NCI-H1930 (cell line): ENCODE data around the gene HNF1B.
A peak's percentile ranks its signal among the peaks of the same experiment; 100 is the strongest.

Source experiments
- DNase-seq, 2 experiments: peaks; one replicate each; lab custom pipeline; 2025; lab: John Stamatoyannopoulos, UW

The HNF1B gene

DNA sequence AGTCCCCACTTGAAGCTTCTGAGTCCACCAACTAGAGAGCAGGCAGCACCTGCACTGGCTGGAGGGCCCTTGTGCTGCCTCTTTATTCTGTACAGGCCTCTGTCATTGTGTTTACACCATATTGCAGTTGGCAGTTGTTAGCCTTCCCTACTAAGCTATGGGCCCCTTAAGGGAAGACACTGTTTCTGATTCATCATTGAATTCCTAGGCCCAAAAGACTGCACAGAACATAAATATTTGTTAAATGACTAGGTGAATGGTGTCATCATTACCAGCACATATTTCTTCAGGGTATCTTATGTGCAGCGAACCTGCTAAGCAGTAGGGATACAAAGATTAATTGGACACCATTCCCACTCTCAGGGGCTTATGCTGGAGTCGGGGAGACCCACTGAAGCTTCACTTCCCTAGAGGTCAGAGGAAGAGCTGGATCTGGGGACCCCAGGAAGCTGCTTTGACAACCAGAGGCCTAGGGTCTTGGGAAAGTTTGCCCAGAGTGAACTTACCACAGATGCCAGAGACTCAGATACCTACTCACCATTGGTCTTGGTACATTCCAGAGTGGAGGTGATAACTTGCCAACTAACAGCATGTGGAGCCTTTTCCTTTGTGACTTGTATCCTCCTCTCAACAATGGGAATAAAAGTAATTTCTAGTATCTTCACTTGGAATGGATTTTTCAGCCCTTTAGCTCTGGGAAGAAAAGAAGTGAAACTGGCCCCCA lies 72.9 kb downstream of the HNF1B start:
- no peak for DNase-seq

DNA sequence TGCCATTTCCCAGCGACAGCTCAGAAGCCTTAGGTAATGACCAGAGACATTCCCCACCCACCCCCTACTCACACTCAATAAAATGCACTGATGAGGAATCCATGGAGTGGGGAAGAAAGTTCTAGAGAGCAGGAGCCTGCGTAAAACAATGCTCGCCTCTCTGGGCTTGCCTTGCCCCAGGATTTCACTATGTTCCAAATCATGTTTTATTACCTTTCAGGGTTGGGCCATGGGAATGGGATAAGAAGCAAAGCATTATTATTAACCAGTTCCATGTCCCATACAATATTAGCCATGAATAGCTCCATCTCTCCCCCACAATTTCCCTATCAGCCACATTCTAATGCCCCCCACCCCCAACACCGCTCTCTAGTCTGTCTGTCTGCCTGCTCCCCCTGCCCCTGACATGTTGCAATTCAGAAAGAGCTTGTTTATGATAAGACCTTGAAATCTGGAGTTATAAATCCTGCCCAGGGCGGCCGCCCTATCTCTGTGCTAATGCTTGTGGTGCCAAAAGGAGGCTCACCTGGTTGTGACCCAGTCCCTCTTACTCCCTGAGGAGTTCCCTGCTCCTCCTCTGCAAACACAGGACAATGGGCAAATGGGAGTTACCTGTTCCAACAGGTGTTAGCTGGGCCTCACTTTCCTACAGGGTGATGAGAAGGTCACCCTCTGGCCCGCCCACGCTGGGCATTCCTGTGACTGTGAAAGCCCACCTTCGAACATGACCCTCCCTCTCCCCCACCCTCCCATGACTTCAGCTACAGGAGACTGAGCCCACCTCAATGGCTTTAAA lies 73.6 kb downstream of the HNF1B start:
- DNase-seq = no peak

DNA sequence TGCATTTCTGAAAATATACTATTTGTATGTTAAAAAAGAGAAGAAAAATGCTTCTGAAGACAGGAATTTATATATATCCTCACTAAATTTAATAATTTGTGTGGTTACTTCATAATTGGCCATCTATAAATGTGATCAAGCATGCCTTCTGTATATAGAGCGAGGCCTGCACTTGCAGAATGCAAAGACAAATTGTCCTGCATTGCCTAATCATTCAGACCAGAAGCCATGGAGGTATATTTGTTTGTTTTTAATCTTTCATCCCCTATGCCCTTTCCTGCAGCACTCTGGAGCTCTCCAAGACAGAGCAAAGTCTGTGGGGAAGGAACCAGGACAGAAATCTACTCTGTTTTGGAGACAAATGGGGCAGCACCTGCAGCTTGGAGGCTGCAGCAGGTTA lies 77.8 kb downstream of the HNF1B start:
- DNase-seq = no peak

DNA sequence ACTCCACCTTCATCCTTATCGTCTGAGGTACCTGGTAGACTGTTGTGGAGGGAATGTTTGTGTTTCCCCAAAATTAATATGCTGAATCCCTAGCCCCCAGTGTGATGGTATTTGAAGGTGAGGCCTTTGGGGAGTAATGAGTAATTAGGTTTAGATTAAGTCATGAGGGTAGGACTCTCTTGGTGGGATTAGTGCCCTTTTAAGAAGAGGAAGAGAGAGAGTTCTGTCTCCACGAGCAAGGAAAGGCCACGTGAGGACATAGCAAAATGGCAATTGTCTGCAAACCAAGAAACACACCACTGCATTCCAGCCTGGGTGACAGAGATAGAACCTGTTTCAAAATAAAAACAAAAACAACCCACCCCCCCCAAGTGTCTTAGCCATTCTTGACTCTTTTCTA lies 80.6 kb downstream of the HNF1B start:
- DNase-seq = no peak

DNA sequence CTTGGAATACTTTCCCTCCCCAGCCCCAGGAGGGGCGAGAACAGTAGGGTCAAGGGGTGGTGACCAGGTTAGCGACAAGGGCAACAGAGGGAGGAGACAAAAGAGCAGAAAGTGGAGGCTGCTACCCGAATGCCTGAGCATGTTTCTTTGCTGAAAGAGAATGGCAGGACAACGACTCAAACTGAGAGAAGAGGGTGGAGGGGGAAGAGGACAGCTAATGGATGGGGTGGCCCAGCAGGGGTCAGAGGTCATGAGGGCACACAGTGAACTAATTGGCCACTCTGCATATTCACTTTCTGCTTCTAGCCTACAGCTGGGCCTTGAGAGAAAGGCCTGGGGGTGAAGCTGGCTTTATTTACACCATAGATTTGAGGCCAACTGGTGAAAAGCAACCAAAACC lies 82.5 kb downstream of the HNF1B start:
- no peak for DNase-seq

DNA sequence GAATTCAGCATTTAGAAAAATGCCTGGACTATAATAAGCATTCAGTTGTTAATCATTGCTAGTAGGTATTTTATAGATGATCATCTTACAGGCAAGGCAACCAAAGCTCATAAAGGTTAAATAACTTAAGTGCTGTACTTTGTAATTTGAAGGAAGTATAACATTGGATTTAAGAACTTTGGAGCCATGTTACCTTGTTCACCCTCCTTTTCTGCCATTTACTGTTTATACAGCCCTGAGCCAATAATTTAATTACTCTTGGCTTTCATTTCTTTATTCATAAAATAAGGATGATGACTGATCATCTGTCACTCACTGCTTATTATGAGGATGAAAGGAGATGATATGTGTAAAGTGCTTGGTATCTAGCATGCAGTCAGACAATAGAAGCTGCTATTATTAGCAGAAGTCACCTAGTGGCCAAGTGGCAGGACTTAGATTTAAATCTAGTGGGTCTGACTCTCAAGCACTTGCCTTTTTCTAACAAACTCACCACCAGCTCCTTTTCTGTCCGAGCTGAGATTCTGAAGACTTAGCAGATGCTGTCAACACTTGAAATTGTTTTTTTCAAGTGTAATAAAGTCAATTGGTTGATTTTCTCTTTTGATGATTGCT lies 83.4 kb downstream of the HNF1B start:
- no peak for DNase-seq

DNA sequence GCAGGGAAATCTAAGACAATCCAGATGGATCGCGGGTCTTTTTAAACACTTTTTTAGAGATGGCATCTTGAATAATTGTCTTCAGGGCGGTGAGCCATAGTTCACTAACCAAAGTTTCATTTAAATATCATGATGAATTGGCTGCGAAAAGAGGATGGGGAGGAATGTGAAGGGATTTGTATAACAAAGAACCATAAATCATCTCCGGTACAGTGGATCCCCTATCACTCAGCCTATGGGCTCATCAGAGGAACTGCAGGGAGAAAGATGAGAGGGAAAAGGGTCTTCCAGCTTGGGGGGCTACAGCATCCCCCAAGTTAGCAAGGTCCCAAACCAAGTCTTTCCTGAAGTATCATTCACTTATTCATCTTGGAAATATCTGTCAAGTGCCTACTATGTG lies 84.9 kb downstream of the HNF1B start:
- no peak for DNase-seq

DNA sequence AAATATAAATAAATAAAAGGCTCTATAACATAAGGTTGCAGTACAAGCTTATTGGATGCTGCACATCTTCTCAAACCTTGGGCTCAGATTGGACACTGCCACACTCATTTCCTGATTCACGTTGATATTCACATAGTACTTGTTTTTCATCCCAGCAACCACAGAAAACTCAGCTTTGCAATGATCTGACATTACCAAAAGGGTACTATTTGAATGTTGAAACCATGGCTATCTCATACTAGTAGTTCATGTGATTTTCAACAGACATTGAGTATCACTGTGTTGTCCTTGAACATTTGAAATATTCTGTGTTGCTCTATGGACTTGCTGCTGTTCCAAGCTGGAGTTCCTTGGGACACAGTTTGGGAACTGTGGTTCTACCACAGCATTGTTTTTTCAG lies 87.7 kb downstream of the HNF1B start:
- DNase-seq = no peak

DNA sequence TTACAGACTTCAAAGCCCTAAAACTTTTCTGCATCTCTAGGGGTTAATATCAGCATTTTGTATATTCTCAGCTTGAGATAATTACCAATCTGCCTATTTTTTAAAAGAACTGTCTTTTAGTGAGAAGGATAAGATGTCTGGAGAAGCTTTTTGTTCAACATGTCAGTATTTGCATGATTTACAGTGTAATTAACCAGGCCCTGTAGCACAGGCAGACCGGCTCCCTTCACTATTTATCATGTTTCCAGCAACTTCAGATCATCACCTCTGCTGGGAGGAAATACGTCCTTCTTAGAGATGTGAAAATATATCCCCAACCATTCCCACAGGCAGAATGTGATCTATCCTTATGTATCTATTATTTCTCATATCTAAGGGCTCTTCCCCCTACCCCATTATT lies 93.0 kb downstream of the HNF1B start:
- no peak for DNase-seq

DNA sequence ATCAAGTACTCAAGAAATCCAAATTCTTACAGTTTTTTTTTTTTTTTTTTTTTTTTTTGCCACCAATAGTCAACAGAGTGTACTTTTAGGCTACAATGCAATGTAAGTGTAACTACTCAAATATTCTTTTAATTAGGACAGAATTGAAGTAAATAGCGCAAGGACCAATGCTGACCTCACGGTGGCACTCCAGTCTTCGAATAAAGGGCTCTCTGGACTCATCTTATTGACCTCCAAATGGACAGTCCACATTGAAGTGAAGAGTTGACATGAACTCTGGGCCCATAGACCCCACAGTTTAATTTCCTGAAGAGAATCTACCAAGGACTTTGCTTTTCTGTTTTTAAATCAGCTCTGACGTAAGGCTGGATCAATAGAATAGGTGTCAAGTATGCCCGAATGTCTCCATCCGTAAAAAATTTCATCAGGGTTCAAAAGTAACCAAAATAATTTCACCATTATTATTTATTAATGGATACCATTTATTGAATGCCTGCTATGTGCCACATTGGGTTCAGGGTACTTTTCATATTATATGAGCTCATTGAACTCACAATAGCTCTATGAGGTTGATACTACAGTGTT lies 94.3 kb downstream of the HNF1B start:
- DNase-seq = peak in 1 of 2 experiments; percentile 32

DNA sequence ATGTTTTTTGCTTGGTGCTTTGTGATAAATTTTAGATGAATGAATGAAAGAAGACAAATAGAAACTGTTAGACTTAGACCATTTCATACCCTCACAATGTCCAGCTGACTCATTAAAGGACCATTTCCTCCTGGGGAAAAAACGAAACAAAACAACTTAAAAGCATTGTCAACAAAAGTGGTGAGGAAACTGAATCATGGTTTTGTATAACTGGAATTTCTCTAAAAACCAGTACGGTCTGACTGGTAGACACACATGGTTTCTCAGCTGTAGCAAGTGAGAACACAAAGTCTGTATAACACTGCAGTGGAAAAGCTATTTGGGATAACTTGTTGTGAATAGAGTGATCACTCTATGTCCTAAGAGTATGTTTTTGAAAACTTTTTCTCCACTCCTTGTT lies 96.3 kb downstream of the HNF1B start:
- no peak for DNase-seq

DNA sequence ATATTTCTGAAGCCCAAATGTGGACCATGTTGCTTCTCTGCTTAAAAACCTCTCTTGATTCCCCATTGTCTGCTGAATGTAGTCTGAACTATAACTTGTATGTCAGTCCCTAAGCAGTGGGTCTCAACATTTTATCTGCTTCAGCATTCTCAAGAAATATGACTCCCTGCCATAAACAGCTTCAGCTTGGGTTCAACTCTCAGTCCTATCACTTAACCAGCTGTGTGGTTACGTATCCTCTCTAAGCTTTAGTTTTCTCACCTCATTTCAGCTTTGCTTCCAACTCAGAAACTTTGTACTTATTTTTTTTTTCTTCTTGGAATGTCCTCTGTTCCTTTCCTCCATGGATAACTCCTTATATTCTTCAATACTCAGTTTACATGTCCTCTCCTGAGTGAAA lies 97.0 kb downstream of the HNF1B start:
- no peak for DNase-seq

DNA sequence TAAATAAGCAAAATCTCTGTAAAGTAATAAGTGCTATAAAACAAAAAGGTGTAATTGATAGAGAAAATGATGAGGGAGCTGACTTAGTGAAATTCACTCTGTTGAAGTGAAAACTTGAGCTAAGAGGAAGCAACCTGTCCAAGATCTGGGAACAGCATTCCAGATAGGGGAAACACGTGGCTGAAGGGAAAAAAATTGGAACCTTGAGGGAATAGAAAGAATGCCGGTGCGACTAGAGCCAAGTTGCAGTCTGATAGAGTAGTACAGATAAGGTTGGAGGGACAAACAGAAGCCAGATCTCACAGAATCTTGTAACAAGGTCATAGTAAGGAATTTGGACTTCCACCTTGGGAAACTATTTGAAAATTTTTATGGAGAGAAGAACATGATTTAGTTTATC lies 101.0 kb downstream of the HNF1B start:
- no peak for DNase-seq

DNA sequence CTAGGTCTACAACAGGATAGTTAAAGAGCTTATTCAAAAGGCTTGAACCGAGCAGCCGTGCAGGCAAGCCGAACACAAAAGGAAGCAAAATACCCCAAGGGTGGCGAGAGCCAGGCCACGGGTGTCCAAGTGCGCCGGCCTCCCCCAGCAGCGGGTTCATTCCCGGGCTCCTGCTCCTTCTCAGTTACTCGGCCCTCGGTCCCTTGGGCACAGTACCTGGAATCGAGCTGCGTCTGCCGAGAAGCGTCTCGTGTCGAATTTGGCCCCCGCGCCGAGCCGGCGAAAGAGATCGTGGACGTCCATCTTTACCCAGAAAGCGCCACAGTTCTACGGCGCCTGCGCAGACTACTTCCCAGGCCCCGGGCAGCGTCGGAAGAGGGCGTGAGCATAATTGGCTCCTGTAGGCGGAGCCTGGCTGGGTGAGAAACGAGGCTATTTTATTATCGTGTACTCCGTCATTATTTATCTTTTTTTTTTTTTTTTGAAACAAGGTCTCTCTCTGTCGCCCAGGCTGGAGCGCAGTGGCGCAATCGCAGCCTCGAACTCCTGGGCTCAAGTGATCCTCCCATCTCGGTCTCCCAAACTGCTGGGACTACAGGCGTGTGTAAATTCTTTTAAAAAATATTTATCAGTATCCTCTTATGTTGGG lies 101.6 kb downstream of the HNF1B start, which contains the start of gene DDX52:
Gene DDX52 (minus strand): TSS at position 329 of the 649 bp plus-strand sequence. CDS start 26 bp downstream, at position 303.
- peak; percentile 86 to 88 for DNase-seq

DNA sequence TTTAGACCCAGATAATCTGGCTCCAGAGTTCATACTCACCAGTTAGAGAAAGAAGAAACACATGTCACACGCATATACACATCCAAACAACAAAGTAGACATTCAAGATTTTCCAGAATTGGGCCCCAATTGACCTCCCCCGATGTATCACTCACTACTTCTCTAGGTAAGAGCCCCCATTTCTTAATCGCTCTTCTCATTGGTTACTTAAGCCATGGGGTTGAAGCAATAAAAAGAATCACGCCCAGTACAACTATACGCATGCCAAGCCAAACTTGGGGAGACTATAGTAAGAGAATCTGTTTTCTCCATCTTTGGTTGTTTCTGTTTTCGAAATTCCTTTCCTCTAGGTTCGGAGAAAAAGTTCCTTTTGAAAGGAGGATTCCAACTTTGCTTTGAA lies 102.2 kb downstream of the HNF1B start:
- DNase-seq = no peak

DNA sequence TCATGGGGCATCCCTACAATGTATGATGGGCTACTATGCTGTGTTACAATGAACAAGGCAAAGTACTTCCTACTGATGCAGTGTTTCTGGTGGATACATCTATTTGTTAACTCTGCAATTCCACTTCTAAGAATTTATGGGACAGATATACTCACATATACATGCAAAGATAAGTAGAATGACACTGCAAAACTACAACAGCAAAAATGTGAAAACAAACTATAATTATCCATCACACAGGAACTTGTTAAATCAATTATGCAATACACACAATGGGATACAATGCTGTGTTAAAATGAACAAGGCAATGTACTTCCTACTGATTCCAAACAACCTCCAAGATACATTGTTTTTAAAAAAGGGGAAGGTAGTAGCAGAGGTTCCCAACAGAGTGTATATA lies 104.8 kb downstream of the HNF1B start:
- DNase-seq = no peak

DNA sequence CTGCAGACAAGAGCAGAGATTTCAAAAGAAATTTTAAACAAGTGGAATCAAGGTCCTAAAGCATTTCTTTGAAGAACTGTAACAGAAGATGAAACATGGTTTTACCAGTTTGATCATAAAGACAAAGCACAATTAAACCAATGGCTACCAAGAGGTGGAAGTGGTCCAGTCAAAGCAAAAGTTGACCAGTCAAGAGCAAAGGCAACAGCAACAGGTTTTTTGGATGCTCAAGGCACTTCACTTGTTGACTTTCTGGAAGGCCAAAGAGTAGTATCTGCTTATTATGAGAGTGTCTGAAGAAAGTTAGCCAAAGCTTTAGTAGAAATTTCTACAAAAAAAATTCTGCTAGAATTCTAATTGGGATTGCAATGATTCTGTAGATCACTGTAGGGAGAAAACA lies 106.9 kb downstream of the HNF1B start:
- DNase-seq = no peak
